Mucosa of descending colon (tissue), 3 donors: ENCODE measurements around the gene SALL3. TPM values are rescaled to one million over a fixed set of nuclear protein-coding genes. Genes with fewer than 3 reads are reported as not detected.

Experiments
- total RNA-seq, 3 donors: library from RNA; stranded (reverse); fragmentation: NEBNext Ultra II Directional in 2 of 3; extraction: Animal tissue kit (Norgen Biotek cat#: 25700) in 2 of 3; gene quantifications; one replicate each; pipeline versions ENCODE4 v1.2.1 to v1.2.4, GENCODE V29; 2021 to 2023
- donor health status: DM: no; HTN: no; CAD: no; lungs with moderate emphysema.
- donor health status: DM: no; HTN: no; CAD: no.
- donor health status: DM: no; HTN: yes; CAD: no.

SALL3 gene
- total RNA-seq, 3 donors from 2014 or later: not detected

Other genes starting within 250 kb of the SALL3 start
- gene ATP9B, start 89.6 kb downstream of the SALL3 start, total RNA-seq: 10 to 100 TPM; 25.8 to 37.1 (median 34.1) TPM